Muscle of leg (tissue), 11 donors: ENCODE measurements around the gene SELENOI. TPM values are rescaled to one million over a fixed set of nuclear protein-coding genes. Genes with fewer than 3 reads are reported as not detected.
A peak's percentile ranks its signal among the peaks of the same experiment; 100 is the strongest.

Experiments used
- DNase-seq: peaks from one replicate; pipeline ENCODE4 v3.0.0; 2013
- H3K27ac ChIP-seq: one replicate; pipeline ENCODE4 v1.5.1; 2013; ENCODE audit warnings: mild to moderate bottlenecking, low read length, control low read depth
- H3K27me3 ChIP-seq: one replicate; pipeline ENCODE4 v1.6.1; 2013; ENCODE audit warnings: low read length; ENCODE audit not compliant: control insufficient read depth, insufficient read depth
- H3K36me3 ChIP-seq: one replicate; pipeline ENCODE4 v1.6.1; 2013; ENCODE audit warnings: low read length; ENCODE audit not compliant: control insufficient read depth, insufficient read depth
- H3K4me1 ChIP-seq: one replicate; pipeline ENCODE4 v1.6.1; 2013; ENCODE audit warnings: low read length; ENCODE audit not compliant: control insufficient read depth, insufficient read depth
- H3K4me3 ChIP-seq: one replicate; pipeline ENCODE4 v1.5.1; 2013; ENCODE audit warnings: low read length, control low read depth
- H3K9me3 ChIP-seq: replicated peaks from 2 replicates; pipeline ENCODE4 v1.6.1; 2013; ENCODE audit warnings: low read depth, low read length; ENCODE audit not compliant: control insufficient read depth
- WGBS: methylation state at CpG from one replicate; pipeline ENCODE4 v1.1.5; 2013; ENCODE audit warnings: missing lambda C conversion rate; ENCODE audit not compliant: insufficient coverage; 5-methylcytosine and 5-hydroxymethylcytosine counted together
- polyA plus RNA-seq, 8 donors: library from polyadenylated mRNA; unstranded; fragments of 120-200 nt; gene quantifications; one replicate each; pipeline versions ENCODE4 v1.2.1 to v1.2.3, GENCODE V29; 2013; ENCODE audit warnings: inconsistent platforms in 1 of 8, low replicate concordance in 1 of 8; ENCODE audit not compliant: insufficient read length in 8 of 8, insufficient read depth in 1 of 8
- total RNA-seq: library from RNA; stranded (reverse); fragments of 120-200 nt; gene quantifications from one replicate; pipeline ENCODE4 v1.2.4, GENCODE V29; 2013

The SELENOI gene
- total and polyA plus RNA-seq, 9 donors, result 8.4 to 11.9 (median 9.3) TPM

DNA sequence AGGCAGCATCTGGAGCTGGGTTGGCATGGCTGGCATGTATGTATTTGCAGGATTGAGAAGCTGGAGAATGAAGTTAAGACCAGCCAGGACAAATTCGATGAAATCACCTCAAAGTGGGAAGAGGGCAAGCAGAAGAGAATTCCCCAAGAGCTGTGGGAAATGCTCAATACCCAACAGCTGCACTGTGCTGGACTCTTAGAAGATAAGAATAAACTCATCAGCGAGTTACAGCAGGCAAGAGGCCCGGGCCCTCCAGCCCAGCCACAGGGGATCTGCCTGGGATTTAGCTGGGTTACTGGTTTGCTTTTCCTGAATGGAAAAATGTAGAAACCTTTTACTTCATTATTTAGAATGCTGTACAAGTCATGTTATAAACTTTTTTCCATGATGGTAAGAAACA is 78.3 kb downstream of the SELENOI start:
- no peaks in the 10 kb centered on the region for H3K36me3 ChIP-seq
- DNase-seq, result no peak
- no peak overlapping the region for H3K4me3 ChIP-seq
- H3K4me1 ChIP-seq, result peaks cover 4% of the 10 kb centered on the region
- H3K9me3 ChIP-seq, result no peaks in the 10 kb centered on the region
- H3K27ac ChIP-seq, result no peak overlapping the region
- no peaks in the 10 kb centered on the region for H3K27me3 ChIP-seq
- WGBS, result 56% methylated on average over 1 of the region's 3 CpGs

DNA sequence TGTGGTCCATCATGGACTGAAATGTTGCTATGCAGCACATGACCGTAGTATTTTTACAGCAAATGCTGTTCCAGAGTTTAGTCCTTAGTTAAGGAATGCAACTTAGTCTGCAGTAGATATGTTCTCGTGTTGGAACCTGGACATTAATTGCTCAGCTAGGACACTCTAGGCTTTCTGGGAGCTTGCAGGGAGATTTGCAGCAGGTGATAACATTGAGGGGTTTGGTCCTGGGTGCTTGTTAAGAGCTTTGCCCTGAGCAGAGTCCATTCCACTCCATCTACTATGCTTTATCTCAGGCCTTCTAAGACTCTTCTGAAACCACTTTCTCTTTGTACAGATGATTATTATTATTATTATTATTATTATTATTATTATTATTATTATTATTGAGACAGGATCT is 82.9 kb downstream of the SELENOI start:
- no peaks in the 10 kb centered on the region for H3K9me3 ChIP-seq
- WGBS, result 80% methylated on average over 1 of the region's 2 CpGs

DNA sequence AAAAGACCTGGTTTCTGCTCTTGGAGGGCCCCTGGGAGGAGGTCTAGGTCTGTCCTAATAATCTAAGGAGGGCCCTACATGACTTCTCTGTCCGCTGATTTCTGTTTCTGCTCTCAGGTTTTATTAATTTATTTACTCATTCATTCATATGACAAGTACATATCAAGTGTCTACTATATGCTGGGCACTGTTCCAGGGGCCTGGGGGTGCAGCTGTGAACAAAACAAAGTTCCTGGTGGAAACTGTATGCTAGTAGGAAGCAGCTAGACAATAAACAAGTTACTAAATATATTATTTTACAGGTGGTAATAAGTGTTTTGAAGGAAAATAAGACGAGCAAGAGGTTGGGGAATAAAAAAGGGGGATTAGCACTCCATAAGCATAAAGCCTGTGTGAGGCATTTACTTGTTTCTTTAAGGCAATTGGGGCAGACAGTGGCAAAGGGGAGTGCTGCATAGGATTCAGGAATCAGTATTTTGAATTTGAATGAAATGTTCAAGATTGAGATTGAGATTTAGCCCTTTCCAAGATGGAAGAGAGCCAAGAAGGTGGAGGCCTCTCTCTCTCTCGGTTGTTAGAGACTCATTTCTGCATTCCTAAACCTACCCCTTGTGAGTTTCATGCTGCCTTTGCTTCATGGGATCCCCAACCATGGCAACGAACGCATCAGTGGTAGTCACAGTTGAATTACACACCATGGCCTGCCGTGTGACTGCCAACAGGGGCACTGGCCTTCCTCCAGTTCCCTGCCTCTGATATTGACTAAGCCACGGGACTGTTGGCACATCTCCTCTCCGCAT is 84.0 kb downstream of the SELENOI start:
- Histone ChIP-seq H3K4me3 (no peak overlapping the region), H3K36me3 (no peaks in the 10 kb centered on the region), H3K9me3 (no peaks in the 10 kb centered on the region), H3K4me1 (peaks cover 5% of the 10 kb centered on the region), H3K27me3 (no peaks in the 10 kb centered on the region), H3K27ac (no peak overlapping the region)
- peak; percentile 44 for DNase-seq
- 48% methylated on average over 5 of the region's 8 CpGs for WGBS

More for the DNA sequence above, 82.9 kb downstream of the SELENOI start:
- no peaks in the 10 kb centered on the region for H3K36me3 ChIP-seq
- no peak for DNase-seq
- H3K27me3 ChIP-seq, result no peaks in the 10 kb centered on the region
- peaks cover 5% of the 10 kb centered on the region for H3K4me1 ChIP-seq
- no peak overlapping the region for H3K27ac ChIP-seq
- H3K4me3 ChIP-seq, result no peak overlapping the region

DNA sequence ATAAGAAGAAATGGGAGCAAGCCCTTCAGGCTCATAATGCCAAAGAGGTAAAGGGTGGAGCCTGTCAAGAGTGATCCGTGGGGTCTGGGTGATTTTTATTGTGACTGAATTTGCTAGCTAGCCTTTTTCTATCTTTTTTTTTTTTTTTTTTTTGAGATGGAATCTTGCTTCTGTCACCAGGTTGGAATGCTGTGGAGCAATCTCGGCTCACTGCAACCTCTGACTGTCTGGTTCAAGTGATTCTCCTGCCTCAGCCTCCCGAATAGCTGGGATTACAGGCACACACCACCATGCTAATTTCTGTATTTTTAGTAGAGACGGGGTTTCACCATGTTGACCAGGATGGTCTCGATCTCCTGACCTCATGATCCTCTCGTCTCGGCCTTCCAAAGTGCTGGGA is 84.9 kb downstream of the SELENOI start:
- 86% methylated on average over 6 of the region's 7 CpGs for WGBS
- Histone ChIP-seq H3K27ac (no peak overlapping the region), H3K4me3 (no peak overlapping the region), H3K4me1 (peaks cover 5% of the 10 kb centered on the region), H3K9me3 (no peaks in the 10 kb centered on the region), H3K36me3 (no peaks in the 10 kb centered on the region), H3K27me3 (no peaks in the 10 kb centered on the region)
- no peak for DNase-seq

DNA sequence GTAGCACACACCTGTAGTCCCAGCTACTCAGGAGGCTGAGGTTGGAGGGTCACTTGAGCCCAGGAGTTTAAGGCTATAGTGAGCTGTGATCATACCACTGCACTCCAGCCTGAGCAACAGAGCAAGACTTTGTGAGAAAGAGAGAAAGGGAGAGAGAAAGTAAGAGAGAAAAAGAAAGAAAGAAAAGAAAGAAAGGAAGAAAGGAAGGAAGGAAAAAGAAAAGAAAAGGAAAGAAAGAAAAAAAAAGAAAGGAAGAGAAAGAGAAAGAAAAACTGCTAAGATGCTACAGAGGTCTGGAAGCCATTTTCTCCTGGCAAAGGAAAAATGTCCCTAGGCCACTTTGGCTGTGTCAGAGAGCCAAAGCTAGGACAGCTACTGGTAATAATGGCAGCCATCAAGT is 86.4 kb downstream of the SELENOI start:
- Histone ChIP-seq H3K27me3 (no peaks in the 10 kb centered on the region), H3K27ac (no peak overlapping the region), H3K4me1 (peaks cover 5% of the 10 kb centered on the region), H3K9me3 (no peaks in the 10 kb centered on the region), H3K36me3 (no peaks in the 10 kb centered on the region), H3K4me3 (no peak overlapping the region)
- no peak for DNase-seq

DNA sequence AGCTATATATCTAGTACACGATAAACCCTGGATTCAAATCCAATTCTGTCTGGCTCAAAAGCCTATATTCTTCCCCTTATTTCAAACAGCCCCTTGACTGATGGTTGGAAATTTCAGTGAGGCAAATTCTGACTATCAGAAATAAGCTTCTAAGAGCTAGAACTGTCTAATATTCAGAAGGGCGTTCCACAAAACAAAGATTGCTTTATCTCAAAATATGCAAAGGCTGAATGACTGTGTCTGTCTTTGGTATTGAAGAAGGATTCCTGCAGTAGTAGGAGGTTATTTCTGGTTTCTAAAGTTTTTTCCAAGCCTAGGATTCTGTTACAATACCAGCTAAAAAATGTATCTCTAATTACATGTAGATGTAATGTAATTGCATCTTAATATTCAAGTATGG is 86.9 kb downstream of the SELENOI start:
- Histone ChIP-seq H3K36me3 (no peaks in the 10 kb centered on the region), H3K27me3 (no peaks in the 10 kb centered on the region), H3K4me1 (peaks cover 5% of the 10 kb centered on the region), H3K4me3 (no peak overlapping the region), H3K9me3 (no peaks in the 10 kb centered on the region), H3K27ac (no peak overlapping the region)
- WGBS, result no CpG with 5 or more reads among the region's 2 CpGs
- no peak for DNase-seq

DNA sequence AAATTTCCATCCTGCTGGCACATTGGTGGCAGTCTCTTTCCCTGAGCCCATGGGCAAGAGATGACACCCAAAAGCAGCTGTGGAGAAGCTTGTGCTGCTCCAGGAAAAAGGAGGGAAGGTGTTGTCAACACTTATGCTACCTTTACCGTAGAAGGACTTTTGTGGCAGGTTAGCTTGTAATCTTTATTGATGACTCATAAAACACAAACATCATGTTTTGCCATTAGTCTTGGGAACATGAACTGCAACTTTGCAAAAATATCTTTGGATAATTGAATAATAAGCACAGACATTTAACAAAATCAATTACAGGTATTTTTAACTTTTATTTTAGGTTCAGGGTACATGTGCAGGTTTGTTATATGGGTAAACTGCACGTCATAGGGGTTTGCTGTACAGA is 89.2 kb downstream of the SELENOI start:
- WGBS, result no CpG with 5 or more reads among the region's 2 CpGs
- Histone ChIP-seq H3K4me1 (peaks cover 4% of the 10 kb centered on the region), H3K27ac (no peak overlapping the region), H3K36me3 (no peaks in the 10 kb centered on the region), H3K27me3 (no peaks in the 10 kb centered on the region), H3K4me3 (no peak overlapping the region), H3K9me3 (no peaks in the 10 kb centered on the region)
- DNase-seq, result no peak

DNA sequence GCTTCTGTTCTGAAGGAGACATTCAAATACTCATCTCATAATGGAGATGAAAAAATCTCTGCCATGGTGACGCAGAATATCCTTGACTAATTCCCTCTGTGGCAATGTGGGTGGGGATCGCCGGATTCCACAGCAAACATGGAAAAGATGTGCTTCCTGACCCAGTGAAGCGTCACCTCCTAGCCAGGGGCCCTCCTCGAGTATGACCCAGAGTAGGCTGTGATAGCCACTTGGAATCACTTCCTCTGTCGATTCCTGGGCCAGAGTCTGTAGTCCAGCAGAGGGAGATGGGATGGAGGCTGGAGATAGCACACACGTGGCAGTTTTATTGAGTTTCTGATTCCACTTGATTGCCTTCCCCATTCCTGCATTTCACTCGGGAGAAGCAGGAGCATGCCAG is 92.6 kb downstream of the SELENOI start:
- DNase-seq, result no peak
- Histone ChIP-seq H3K27ac (no peak overlapping the region), H3K36me3 (no peaks in the 10 kb centered on the region), H3K4me3 (no peak overlapping the region), H3K9me3 (no peaks in the 10 kb centered on the region), H3K27me3 (no peaks in the 10 kb centered on the region), H3K4me1 (no peaks in the 10 kb centered on the region)
- WGBS, result 40% methylated on average over 7 of the region's 8 CpGs

DNA sequence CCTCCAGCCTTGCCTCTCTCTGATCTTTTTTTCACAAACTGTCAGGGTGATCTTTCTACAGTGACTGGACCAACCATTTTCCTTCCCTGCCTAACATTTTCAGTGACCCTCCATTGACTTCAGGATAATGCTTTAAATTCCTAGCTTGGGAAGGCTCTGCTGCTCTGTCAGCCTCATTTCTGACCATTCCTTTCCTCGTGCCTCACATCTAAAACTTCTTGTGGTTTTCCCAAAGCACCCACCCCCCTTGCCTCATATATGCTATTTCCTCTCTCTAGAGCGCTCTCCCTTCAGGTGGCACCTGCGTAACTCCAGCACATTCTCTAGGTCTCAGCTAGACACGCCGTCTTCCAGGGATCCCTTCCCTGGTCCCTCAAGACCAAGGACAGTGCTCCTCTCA is 93.0 kb downstream of the SELENOI start:
- Histone ChIP-seq H3K4me3 (no peak overlapping the region), H3K27ac (no peak overlapping the region), H3K4me1 (no peaks in the 10 kb centered on the region), H3K36me3 (no peaks in the 10 kb centered on the region), H3K27me3 (no peaks in the 10 kb centered on the region), H3K9me3 (no peaks in the 10 kb centered on the region)
- WGBS, result 75% methylated on average over 5 of the region's 5 CpGs
- DNase-seq, result no peak

DNA sequence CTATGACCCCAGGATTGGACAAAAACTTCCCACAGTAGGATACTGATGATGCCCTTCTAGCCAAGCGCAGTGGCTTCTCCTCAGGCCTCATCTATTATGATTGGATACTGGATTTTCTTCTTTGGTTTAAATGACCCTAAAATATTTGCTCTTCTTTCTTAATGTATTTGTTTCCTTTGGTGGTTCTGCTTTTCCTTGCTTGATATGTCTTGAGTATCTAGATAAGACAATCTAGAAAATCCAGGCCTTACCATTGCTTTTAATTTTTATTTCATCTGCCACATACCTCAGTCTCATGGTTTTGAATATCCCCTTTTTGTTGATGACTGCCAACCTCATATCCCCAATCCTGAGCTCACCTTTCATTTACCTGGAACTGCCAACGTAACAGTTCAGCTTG is 96.4 kb downstream of the SELENOI start:
- no peaks in the 10 kb centered on the region for H3K4me1 ChIP-seq
- WGBS, result 70% methylated on average over 1 of the region's 2 CpGs
- no peak overlapping the region for H3K4me3 ChIP-seq
- no peaks in the 10 kb centered on the region for H3K9me3 ChIP-seq
- no peak for DNase-seq
- H3K27ac ChIP-seq, result no peak overlapping the region
- H3K36me3 ChIP-seq, result no peaks in the 10 kb centered on the region
- H3K27me3 ChIP-seq, result no peaks in the 10 kb centered on the region

DNA sequence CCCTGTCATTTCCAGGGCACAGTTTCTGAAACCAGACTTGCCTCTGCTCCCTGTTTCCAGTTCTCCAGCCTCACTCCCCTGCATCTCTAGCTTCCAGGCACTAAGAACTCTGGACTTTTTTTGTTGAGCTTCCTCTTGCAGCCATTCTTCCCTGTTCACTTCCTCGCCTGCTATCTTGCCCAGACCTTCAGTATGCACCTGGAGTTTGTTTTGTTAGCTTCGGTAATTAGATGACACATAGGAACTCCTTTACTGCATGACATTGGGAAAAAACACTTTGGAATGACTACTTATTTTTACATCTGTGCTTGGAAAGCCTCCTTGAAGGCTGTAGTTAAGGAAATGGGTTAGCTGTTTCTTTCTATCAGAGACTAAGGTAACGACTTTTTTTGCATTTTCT is 96.8 kb downstream of the SELENOI start:
- no CpG with 5 or more reads among the region's 3 CpGs for WGBS
- H3K4me1 ChIP-seq, result no peaks in the 10 kb centered on the region
- DNase-seq, result no peak
- no peak overlapping the region for H3K4me3 ChIP-seq
- H3K36me3 ChIP-seq, result no peaks in the 10 kb centered on the region
- H3K27ac ChIP-seq, result no peak overlapping the region
- H3K27me3 ChIP-seq, result no peaks in the 10 kb centered on the region
- no peaks in the 10 kb centered on the region for H3K9me3 ChIP-seq
